HEK293T (cell line): Measurements from ENCODE around the gene ZFYVE16.

Source experiments
- ARNT ChIP-seq: fragments of 450-650 bp; IDR thresholded peaks from 2 replicates; pipeline ENCODE4 v1.6.1; 2017; ENCODE audit warnings: mild to moderate bottlenecking
- BHLHE40 ChIP-seq: fragments of 450-650 bp; IDR thresholded peaks from 2 replicates; pipeline ENCODE4 v1.6.1; 2016; ENCODE audit warnings: mild to moderate bottlenecking, moderate library complexity, borderline replicate concordance
- CTBP1 ChIP-seq: fragments of 450-650 bp; IDR thresholded peaks from 2 replicates; pipeline ENCODE4 v1.6.1; 2016; ENCODE audit warnings: borderline replicate concordance
- FOXA1 ChIP-seq: fragments of 450-650 bp; IDR thresholded peaks from 2 replicates; pipeline ENCODE4 v1.6.1; 2016; ENCODE audit warnings: mild to moderate bottlenecking
- FOXM1 ChIP-seq: fragments of 450-650 bp; IDR thresholded peaks from 2 replicates; pipeline ENCODE4 v1.6.1; 2017; ENCODE audit warnings: mild to moderate bottlenecking, borderline replicate concordance
- HDGF ChIP-seq: fragments of 450-650 bp; IDR thresholded peaks from 2 replicates; pipeline ENCODE4 v1.6.1; 2017; ENCODE audit warnings: antibody characterized with exemption, borderline replicate concordance
- SP1 ChIP-seq: fragments of 450-650 bp; IDR thresholded peaks from 2 replicates; pipeline ENCODE4 v1.6.1; 2017
- SUZ12 ChIP-seq: fragments of 450-650 bp; IDR thresholded peaks from 2 replicates; pipeline ENCODE4 v1.6.1; 2016; ENCODE audit warnings: mild to moderate bottlenecking
- TF ChIP-seq, protein P1 (sequence below): fragments of 450-650 bp; IDR thresholded peaks from 2 replicates; pipeline ENCODE4 v1.6.1; 2016

DNA sequence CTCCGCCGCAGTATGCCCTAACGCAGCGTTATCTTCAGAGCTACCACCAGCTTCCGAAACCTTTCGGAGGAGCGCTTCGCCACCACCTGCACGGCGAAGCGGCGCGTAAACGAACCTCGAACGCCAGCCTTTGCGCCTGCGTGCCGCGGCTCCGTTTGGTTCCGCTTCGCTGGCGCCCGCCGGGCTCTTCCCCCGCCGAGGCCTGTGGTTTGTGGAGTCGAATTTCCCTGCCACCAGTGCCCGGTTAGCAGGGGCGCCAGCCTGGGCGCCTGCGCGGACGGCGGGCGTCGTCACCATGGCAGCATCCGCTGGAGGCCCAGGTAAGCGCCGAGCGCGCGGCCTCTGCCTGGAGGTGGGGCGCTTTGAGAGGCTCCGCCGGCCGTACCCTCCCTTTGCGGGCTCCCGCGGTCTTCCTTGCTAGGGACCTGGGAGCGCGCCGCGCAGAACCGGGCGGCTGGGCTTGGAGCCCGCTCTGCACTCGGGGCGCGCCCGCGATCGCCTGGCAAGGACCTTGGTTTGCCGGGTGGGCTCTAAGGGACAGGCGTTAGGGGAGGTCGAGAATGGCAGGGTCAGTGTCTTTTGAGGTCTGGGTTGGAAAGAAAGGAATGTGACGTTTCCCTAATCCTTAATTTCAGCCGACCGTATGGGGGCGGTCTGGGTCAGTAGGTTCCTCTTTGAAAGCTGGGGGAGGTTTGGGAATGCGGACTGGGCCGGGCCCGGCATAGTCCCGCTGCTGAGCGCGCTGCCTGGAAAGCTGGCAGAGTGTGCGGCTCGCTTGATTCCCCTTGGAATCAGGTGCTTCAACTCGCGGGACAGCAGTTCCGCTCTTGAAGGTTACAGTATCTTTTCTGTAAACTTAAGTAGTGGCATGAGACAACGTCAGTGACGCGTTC, 80.2 kb downstream of the ZFYVE16 start, which contains the start of gene FAM151B:
- no peak for TF ChIP-seq BHLHE40
- no peak for TF ChIP-seq FOXM1
- TF ChIP-seq ARNT, result no peak
- TF ChIP-seq, protein P1, sequence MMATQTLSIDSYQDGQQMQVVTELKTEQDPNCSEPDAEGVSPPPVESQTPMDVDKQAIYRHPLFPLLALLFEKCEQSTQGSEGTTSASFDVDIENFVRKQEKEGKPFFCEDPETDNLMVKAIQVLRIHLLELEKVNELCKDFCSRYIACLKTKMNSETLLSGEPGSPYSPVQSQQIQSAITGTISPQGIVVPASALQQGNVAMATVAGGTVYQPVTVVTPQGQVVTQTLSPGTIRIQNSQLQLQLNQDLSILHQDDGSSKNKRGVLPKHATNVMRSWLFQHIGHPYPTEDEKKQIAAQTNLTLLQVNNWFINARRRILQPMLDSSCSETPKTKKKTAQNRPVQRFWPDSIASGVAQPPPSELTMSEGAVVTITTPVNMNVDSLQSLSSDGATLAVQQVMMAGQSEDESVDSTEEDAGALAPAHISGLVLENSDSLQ, result no peak
- TF ChIP-seq FOXA1, result no peak
- TF ChIP-seq SP1, result no peak
- TF ChIP-seq SUZ12, result no peak
- TF ChIP-seq HDGF, result no peak
- peak; percentile 47; the same call in 1 of the 2 replicates for TF ChIP-seq CTBP1
